ENCODE measurements around the gene RAC3.
A peak's percentile ranks its signal among the peaks of the same experiment; 100 is the strongest.

RAC3 gene

GRCh38 chr17:82058230-82058854 lies 26.9 kb downstream of the RAC3 start:
- peak; percentile 1 for DNase-seq

GRCh38 chr17:82058855-82059249 lies 27.4 kb downstream of the RAC3 start:
- DNase-seq = peak; percentile 2

DNA sequence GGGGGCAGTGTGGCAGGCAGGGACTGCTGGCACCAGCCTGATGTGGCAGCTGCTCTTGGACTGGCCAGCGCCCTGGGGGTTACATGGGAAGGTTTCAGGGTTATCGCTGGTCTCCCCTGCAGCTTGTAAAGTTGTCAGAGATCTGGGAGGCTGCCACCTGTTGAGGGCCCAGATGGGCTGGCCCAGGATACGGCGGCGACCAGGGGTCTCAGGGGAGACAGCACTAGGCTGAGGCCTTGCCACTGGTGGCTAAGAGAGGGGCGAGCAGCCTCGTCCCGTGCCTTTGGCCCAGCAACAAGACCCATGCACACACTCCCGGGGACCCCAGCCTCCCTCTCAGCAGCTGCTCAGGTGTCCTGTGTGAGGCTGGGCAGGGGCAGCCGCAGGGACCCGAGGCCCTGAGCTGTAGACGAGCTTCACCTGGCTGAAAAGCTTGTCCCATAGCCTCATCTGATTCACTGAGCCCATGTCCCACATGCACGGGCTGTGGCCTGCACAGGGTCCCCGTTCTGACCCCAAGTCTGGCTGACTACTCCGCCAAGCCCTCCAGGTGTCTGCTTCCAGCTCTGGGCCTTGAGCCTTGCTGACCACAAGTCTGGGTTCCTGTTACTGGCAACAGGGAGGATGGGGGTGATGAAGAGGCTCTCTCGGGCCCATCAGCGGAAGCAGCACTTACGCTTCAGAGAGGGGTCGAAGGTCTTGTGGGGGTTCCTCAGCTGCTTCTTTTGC lies 28.0 kb downstream of the RAC3 start:
- peak; percentile 2 for DNase-seq

DNA sequence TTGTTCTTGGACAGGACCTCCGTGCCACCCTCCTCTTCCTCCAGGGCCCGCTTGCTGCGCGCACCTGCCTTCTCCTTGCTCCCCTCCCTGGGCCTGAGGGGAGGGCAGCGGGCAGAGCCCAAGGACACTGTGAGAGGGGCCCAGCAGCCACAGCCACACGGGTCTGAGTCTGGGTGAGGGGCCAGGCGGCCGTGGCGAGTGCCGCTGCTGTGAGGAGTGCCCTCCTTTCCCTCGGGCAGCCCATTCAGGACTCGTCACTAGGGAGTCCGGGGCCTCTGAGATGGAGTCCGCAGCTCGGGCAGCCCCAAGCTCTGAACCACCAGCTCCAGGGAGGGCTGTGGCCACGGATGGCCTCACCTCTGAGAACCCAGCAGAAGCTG lies 28.5 kb downstream of the RAC3 start:
- DNase-seq = peak; percentile 2

GRCh38 chr17:82060614-82061013 lies 29.1 kb downstream of the RAC3 start:
- DNase-seq = peak; percentile 1

DNA sequence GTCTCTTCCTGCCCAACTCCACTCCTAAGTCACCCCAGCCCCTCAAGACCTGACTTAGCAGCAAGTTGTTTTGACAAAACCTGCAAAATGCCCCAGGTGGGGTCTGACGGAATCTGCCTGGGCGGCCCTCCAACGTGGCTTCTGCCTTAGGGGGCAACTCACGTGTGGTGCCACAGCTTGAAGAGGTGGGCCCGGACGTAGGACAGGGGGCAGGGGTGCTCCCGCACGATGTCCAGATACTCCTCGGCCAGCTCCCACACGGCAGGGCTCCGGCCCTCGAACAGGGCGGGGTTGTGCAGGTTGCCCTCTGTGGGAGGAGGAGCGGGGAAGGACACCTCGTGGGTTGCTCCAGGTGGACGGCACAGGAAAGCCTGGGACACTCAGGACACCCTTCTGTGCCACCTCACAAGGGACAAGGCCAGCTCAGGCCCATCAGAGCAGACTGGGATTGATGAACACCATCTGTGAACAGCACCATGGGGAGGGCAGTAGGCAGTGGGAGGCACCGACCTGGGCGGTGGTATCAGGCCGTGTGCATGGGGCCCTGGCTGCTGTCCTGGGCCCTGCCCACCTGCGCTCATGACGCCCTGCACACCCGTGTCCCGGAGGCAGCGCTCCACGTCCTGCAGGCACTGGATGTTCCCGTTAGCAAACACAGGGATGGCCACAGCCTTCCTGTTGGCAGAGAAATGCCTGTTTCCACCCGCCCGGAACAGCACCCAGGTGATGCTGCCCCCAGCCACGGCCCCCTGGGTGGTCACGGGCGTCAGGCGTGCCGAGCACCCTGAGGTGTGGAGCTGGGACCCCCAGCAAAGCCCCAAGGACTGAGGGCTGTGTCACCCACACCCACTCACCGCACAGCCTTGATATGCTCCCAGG lies 29.8 kb downstream of the RAC3 start:
- peak; percentile 0 for DNase-seq

GRCh38 chr17:82062076-82062983 lies 30.9 kb downstream of the RAC3 start:
- peak; percentile 2 for DNase-seq

GRCh38 chr17:82062984-82063368 lies 31.5 kb downstream of the RAC3 start:
- DNase-seq = peak; percentile 2

DNA sequence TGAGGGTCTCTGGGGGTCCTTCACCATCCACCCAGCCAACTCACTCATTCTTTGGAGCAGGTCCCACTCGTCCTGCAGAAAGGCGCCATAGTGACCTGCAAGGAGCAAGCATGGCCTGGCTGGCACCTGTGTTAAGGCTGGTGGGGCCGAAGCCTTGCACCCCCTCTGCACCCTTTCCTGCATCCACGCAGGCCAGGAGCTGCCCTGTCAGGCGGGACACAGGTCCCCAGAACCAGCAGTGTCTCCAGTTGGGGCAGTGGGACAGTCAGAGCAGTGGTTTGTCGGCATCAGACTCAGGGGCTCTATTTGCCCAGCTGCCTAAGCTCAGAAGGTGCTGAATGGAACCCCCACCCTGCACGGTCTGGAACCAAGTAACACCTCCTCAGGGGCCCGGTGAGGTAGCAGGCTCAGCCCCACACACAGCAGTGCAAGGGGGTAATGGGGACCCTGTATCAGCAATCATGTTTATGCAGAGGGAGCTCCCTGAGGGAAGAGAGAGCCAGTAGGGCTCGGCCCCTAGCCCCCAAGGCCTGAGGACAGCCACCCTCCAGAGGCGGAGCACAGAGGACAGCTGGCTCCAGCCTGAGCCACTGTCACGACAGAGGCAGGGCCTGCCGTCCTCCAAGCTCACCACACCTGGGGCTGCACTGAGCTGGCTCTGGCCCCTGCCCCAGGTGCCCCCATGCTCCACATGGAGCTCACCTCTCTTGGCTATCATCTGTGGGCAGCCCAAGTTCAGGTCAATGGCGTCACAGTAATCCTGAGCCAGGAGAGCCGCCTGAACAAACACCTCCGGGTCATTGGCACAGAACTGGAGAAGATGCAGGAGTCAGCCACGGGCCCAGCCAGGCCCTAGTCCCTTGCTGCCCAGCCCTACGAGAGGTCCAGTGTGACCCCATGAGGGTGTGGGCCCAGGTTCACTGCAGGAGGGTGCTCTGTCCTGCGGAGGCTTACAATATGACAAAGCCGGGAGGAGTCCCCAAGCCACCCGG lies 32.2 kb downstream of the RAC3 start:
- DNase-seq = peak; percentile 1

DNA sequence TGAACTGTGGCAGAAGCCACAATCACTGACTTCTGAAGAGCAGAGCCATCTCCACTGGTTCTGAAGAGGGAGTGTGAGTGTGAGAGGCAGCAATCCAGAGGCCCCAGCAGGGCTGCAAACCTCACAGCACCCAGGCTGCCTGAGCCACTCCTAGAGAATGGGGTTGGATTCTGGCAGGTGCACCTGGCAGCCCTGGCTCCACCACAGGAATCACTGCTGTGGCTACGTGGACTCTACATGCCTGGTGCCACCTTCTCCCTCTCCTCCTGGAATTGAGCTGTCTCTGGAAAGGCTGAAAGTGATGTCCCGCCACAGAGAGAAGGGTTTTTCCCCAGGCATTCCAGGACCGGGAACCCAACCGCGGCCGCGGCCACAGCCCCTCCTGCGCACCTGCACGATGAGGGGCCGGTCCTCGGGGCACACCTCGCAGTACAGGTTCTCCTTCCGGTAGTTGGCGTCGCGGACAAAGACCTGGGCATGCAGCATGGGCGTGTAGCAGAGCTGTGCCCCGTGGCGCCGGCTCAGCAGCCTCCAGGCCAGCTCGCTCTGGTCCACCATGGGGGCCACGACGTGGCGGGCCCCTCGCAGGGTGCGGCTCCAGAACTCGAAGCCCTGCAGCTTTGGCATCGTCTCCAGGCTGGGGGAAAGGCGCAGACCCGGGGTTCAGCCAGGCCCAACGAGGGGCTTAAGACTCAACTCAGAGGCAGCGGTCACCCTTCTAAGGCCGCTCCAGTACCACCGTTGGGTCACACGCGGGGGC lies 33.1 kb downstream of the RAC3 start:
- DNase-seq = no peak

DNA sequence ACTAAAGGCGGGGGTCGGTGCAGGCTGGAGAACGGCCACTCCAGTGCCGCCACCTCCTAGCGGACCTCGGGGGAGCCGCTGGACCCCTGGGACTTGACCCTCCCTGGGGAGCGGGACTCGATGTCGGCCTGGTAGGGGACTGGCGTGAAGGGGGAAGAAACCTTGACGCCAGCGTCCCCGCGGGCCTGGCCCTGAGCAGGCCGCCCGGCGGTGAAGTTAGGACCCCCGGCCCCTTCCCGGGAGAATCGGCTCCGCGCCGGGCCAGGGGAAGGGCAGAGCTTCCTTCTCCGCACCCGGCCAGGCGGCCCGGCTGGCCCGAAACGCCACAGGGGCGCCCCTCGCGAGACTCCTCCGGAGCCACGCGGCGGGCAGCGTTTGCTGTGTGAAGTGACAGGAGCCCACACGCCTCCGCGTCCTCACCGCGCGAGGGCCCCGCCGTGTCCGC lies 33.7 kb downstream of the RAC3 start:
- peak; percentile 51 for DNase-seq

GRCh38 chr17:82065638-82066303 lies 34.3 kb downstream of the RAC3 start, which contains the start of gene DUS1L:
TSS of gene DUS1L (minus strand) at chr17:82065804. CDS start at chr17:82065059, 745 bp downstream.
- peak; percentile 77 for DNase-seq

DNA sequence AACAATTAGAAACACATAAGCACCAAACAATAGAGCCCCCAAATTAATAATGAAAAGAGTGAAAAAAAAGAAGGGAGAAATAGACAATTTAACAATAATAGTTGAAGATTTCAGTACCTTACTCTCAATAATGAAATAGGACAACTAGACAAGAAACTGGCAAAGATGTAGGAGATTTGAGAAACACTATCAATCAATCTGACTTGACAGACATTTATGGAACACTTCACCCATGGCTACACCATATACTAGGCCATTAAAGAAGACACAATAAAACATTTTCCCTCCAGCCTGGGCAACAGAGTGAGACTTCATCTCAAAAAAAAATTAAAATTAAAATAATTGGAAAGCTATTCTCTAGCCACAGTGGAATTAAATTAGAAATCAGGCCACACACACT lies 39.1 kb downstream of the RAC3 start:
- DNase-seq = no peak

DNA sequence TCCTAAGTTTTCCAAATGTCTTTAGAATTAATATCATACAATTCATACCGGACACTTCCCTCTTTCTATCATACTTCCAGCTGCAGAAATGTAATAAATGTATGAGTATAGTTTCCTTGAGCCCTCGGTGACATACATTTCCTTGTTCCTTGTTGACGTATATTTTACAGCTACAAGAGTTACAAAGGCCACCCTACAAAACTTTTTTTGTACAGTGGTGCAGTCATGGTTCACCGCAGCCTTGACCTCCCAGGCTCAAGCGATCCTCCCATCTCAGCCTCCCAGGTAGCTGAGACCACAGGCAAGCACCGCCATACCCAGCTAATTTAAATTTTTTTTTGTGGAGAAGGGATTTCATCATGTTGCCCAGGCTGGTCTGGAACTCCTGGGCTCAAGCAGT lies 41.3 kb downstream of the RAC3 start:
- no peak for DNase-seq

DNA sequence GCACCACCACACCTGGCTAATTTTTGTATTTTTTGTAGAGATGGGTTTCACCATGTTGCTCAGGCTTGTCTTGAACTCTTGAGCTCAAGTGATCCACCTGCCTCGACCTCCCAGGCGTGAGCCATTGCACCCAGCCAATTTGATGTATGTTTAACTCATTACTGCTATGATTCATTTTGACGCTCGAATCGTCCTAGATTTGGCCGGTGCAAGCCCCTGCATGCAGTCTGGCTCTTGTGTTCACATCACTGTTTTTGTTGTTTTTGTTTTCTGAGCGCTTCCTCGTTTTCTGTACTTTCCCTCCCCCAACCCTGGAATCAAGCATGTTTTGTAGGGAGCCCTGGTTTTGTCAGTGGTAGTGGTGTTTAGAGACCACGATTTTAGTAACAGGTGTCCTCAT lies 42.0 kb downstream of the RAC3 start:
- DNase-seq = no peak

DNA sequence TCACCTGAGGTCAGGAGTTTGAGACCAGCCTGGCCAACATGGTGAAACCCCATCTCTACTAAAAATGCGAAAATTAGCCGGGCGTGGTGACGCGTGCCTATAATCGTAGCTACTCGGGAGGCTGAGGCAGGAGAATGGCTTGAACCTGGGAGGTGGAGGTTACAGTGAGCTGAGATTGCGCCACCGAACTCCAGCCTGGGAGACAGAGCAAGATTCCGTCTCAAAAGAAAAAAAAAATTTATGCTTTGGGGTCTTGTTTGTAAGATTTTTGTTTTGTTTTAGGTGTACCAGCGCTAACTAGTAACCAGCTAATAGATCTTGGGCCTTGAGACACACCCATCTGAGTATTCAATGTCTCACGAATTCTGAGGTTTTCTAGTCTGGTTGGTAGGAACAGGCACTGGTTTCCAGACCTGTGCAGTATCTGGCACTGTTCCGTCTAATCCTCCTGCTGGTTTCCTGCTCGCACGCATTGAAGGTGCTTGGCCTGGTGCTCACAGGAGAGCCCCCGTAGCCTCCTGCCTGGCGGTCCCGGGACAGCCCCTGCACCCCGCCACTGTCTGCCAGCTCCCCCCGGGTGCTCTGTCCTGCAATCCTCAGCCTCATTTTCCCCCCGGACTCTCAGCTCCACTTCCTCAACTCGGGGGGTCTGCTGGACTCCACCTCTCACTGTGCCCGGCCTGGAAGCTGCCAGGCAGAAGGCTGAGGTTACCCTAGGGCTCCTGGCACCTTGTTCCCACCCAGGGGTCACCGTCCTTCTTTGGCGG lies 44.7 kb downstream of the RAC3 start:
- no peak for DNase-seq

GRCh38 chr17:82076785-82077591 lies 45.5 kb downstream of the RAC3 start:
- no peak for DNase-seq

Measured in CD4-positive, alpha-beta T cell treated with Interleukin-17A for 4 hours (primary cell).